HepG2 (cell line): Measurements from ENCODE around the gene WDR93. TPM values are rescaled to one million over a fixed set of nuclear protein-coding genes. Genes with fewer than 3 reads are reported as not detected.

Experiments used
- ATAC-seq: fragments of 200-7000 bp; cut with Tn5 transposase; 3 replicates; pipeline ENCODE4 v1.9.1; 2020; ENCODE audit warnings: mild to moderate bottlenecking, moderate library complexity
- BruUV-seq: library from RNA; stranded (reverse); fragments of 400-500 nt; replicated peaks from 2 replicates; lab custom pipeline; 2021; lab: Mats Ljungman, UMichigan
- CTCF ChIA-PET: fragments of 300-600 bp; formaldehyde crosslinking; extraction: SDS; loops from one replicate; lab custom pipeline; 2021; ENCODE audit warnings: low total read pairs, inconsistent platforms, low intra/inter-chr PET ratio; lab: Yijun Ruan, JAX
- POLR2A ChIA-PET: fragments of 350-600 bp; sonication (Branson Sonifier 250); formaldehyde crosslinking; loops from one replicate; lab custom pipeline; 2020; ENCODE audit warnings: antibody characterized with exemption, inconsistent platforms; lab: Yijun Ruan, JAX
- DNase-seq: peaks from one replicate; pipeline ENCODE4 v3.0.0-alpha.2; 2015; ENCODE audit warnings: low spot score
- FAIRE-seq: peaks from 3 replicates; lab custom pipeline; 2011; peaks lifted over from hg19 to GRCh38; lab: Jason Lieb, UNC
- H2AFZ ChIP-seq: one replicate; pipeline ENCODE4 v1.6.1; 2011; ENCODE audit warnings: low read length, inconsistent platforms
- H3K27ac ChIP-seq: fragments of 300-600 bp; 3 replicates; pipeline ENCODE4 v1.8.0; 2011; ENCODE audit warnings: mixed run types, mild to moderate bottlenecking, mixed read lengths, low read length, inconsistent platforms; ENCODE audit not compliant: insufficient read depth; ENCODE audit errors: extremely low read length
- H3K27me3 ChIP-seq, 2 experiments: fragments of 200-600 bp in 1 of 2; 2 replicates in 1 of 2; 3 replicates in 1 of 2; pipeline versions ENCODE4 v1.6.0 to v1.8.0; 2011; ENCODE audit warnings: low read length in 2 of 2, mild to moderate bottlenecking in 2 of 2, moderate library complexity in 2 of 2, inconsistent platforms in 1 of 2; ENCODE audit not compliant: insufficient read depth in 2 of 2, control insufficient read depth in 1 of 2
- H3K36me3 ChIP-seq, 2 experiments: fragments of 200-600 bp in 1 of 2; replicated peaks in 1 of 2; 2 replicates in 1 of 2; 3 replicates in 1 of 2; pipeline versions ENCODE4 v1.5.1 to v1.8.0; 2011; ENCODE audit warnings: low read length in 2 of 2, inconsistent platforms in 1 of 2; ENCODE audit not compliant: insufficient read depth in 2 of 2, control insufficient read depth in 1 of 2
- H3K4me1 ChIP-seq: 2 replicates; pipeline ENCODE4 v1.5.1; 2012; ENCODE audit warnings: low read length, inconsistent platforms; ENCODE audit not compliant: insufficient read depth
- H3K4me2 ChIP-seq: 2 replicates; pipeline ENCODE4 v1.6.0; 2011; ENCODE audit warnings: low read depth, low read length, inconsistent platforms
- H3K4me3 ChIP-seq, 3 experiments: fragments of 200-600 bp in 1 of 3; sonication (generic), shearing (Covaris generic) in 1 of 3; replicated peaks in 1 of 3; 2 replicates each; pipeline ENCODE4 v1.5.1; 2011 to 2016; ENCODE audit warnings: low read length in 3 of 3, inconsistent platforms in 2 of 3, low read depth in 2 of 3, mild to moderate bottlenecking in 2 of 3, control low read depth in 1 of 3, mixed read lengths in 1 of 3; ENCODE audit not compliant: insufficient read depth in 1 of 3
- H3K79me2 ChIP-seq: one replicate; pipeline ENCODE4 v1.6.1; 2011; ENCODE audit warnings: low read length, inconsistent platforms; ENCODE audit not compliant: insufficient read depth
- H3K9ac ChIP-seq: 2 replicates; pipeline ENCODE4 v1.6.0; 2011; ENCODE audit warnings: mild to moderate bottlenecking, low read depth, low read length, inconsistent platforms; ENCODE audit not compliant: insufficient read depth
- H3K9me3 ChIP-seq: 2 replicates; pipeline ENCODE4 v1.5.1; 2012; ENCODE audit warnings: mild to moderate bottlenecking, low read length
- H4K20me1 ChIP-seq: 2 replicates; pipeline ENCODE4 v1.6.0; 2011; ENCODE audit warnings: inconsistent platforms, mild to moderate bottlenecking, low read length, moderate library complexity; ENCODE audit not compliant: insufficient read depth
- AGO1 ChIP-seq: fragments of 200-400 bp; formaldehyde crosslinking; IDR thresholded peaks from 2 replicates; pipeline ENCODE4 v1.6.1; 2017; ENCODE audit warnings: mild to moderate bottlenecking, low read depth, low read length, moderate library complexity; ENCODE audit not compliant: poor library complexity, severe bottlenecking
- FOXM1 ChIP-seq: sonication (generic); formaldehyde crosslinking; IDR thresholded peaks from 2 replicates; pipeline ENCODE4 v1.5.0; 2020; ENCODE audit warnings: missing genetic modification reagents
- KAT8 ChIP-seq: IDR thresholded peaks from 2 replicates; pipeline ENCODE4 v1.6.1; 2016; ENCODE audit warnings: missing genetic modification reagents, missing compliant biosample characterization
- KDM3A ChIP-seq: IDR thresholded peaks from 2 replicates; pipeline ENCODE4 v1.6.1; 2018; ENCODE audit warnings: low read depth, missing compliant biosample characterization
- PHF8 ChIP-seq: sonication (generic); formaldehyde crosslinking; IDR thresholded peaks from 2 replicates; pipeline ENCODE4 v1.5.0; 2020; ENCODE audit warnings: missing genetic modification reagents
- TCF12 ChIP-seq, 2 experiments: fragments of 450-650 bp in 1 of 2; sonication (generic) in 1 of 2; formaldehyde crosslinking in 1 of 2; IDR thresholded peaks; 2 replicates each; pipeline versions ENCODE4 v1.6.1 to v1.8.0; 2017 to 2022; ENCODE audit warnings: antibody characterized with exemption in 1 of 2, mild to moderate bottlenecking in 1 of 2, missing genetic modification reagents in 1 of 2, moderate library complexity in 1 of 2
- ZIK1 ChIP-seq: sonication (generic); formaldehyde crosslinking; IDR thresholded peaks from 2 replicates; pipeline ENCODE4 v1.5.0; 2020; ENCODE audit warnings: mild to moderate bottlenecking, low read depth, missing genetic modification reagents, borderline replicate concordance
- ZNF24 ChIP-seq: fragments of 450-650 bp; IDR thresholded peaks from 2 replicates; pipeline ENCODE4 v1.6.1; 2017; ENCODE audit warnings: antibody characterized with exemption, mild to moderate bottlenecking
- ZSCAN31 ChIP-seq: sonication (generic); formaldehyde crosslinking; IDR thresholded peaks from 2 replicates; pipeline ENCODE4 v1.5.0; 2020; ENCODE audit warnings: low read depth, mild to moderate bottlenecking, missing genetic modification reagents
- ZUFSP ChIP-seq: sonication (generic); formaldehyde crosslinking; IDR thresholded peaks from 2 replicates; pipeline ENCODE4 v1.9.0; 2021; ENCODE audit warnings: missing genetic modification reagents, mild to moderate bottlenecking, borderline replicate concordance
- WGBS: methylation state at CpG from one replicate; pipeline ENCODE4 v1.1.6; 2017; ENCODE audit warnings: low lambda C conversion rate; 5-methylcytosine and 5-hydroxymethylcytosine counted together
- in situ Hi-C: cut with HindIII; loops from 2 replicates; pipeline ENCODE4 v1.10.0; 2017; ENCODE audit warnings: low pct_unique_long_range_greater_than_20kb; ENCODE audit not compliant: extremely low pct_ligation_motif_present
- intact Hi-C: fragments of 100-400 bp; cut with micrococcal nuclease; formaldehyde crosslinking; loops from one replicate; pipeline ENCODE4 v1.10.0; 2022; ENCODE audit not compliant: unreplicated experiment
- polyA plus RNA-seq, 8 experiments: library from polyadenylated mRNA; depleted of rRNA in 3 of 8; stranded (reverse) in 7 of 8; unstranded in 1 of 8; fragments of >200 nt; fragmentation: Illumina TruSeq in 4 of 8; extraction: Trizol in 4 of 8; gene quantifications; 2 replicates each; pipeline versions ENCODE4 v1.2.1 to v1.2.3, GENCODE V29; 2011 to 2016; ENCODE audit warnings: low read depth in 4 of 8, missing spikeins in 1 of 8, mixed read lengths in 1 of 8; ENCODE audit not compliant: insufficient read depth in 1 of 8
- total RNA-seq, 5 experiments: library from RNA; depleted of rRNA; stranded (reverse); fragments of >200 nt; fragmentation: Illumina TruSeq; extraction: Trizol; gene quantifications; 2 replicates each; pipeline ENCODE4 v1.2.3, GENCODE V29; 2016; ENCODE audit warnings: low read depth in 1 of 5
- TF ChIP-seq, protein P1 (sequence below): sonication (generic); formaldehyde crosslinking; IDR thresholded peaks from 2 replicates; pipeline ENCODE4 v1.4.0; 2020; ENCODE audit warnings: mild to moderate bottlenecking, missing genetic modification reagents
- TF ChIP-seq, protein P2 (sequence below): sonication (generic); formaldehyde crosslinking; IDR thresholded peaks from 2 replicates; pipeline ENCODE4 v1.8.0; 2022; ENCODE audit warnings: missing genetic modification reagents, mild to moderate bottlenecking, borderline replicate concordance

Gene WDR93
- total and polyA plus RNA-seq, 2 of the 13 experiments (the other 11 are each of a cell fraction or from before 2014, with no cell fraction given): 0.07 TPM; not detected in 1

DNA sequence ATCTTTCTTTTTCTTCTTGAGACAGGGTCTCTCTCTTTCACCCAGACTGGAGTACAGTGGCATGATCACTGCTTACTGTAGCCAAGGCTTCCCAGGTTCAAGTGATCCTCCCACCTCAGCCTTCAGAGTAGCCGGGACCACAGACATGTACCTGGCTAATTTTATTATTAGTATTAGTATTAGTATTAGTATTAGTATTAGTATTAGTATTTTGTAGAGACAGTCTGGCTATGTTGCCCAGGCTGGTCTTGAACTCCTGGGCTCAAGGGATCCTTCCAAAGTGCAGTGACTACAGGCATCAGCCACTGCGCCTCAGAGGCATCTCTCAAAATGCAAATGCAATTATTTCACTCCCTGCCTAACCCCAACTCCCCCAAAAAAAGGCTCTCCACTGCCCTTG lies 37.0 kb upstream of the WDR93 start:
- no peak overlapping the region for H2AFZ ChIP-seq
- in situ Hi-C loops: no loop called here
- intact Hi-C loops: no loop called here
- H3K27me3 ChIP-seq: peaks cover 0 to 2% of the 10 kb centered on the region in 2 experiments; a peak in 1 of 5 replicates
- H3K9me3 ChIP-seq: no peaks in the 10 kb centered on the region
- H3K27ac ChIP-seq: no peak overlapping the region
- FAIRE-seq (no peak), ATAC-seq (no peak), DNase-seq (no peak)
- POLR2A ChIA-PET: no interaction called here
- BruUV-seq: no TSS peak
- CTCF ChIA-PET: no interaction called here
- H3K4me1 ChIP-seq: peaks cover 31% of the 10 kb centered on the region
- H3K36me3 ChIP-seq: no peaks in the 10 kb centered on the region; a peak in 1 of 5 replicates
- no peak overlapping the region for H3K4me3 ChIP-seq
- 100% methylated on average over 2 of the region's 2 CpGs for WGBS
- no peak overlapping the region for H3K4me2 ChIP-seq
- no peaks in the 10 kb centered on the region for H4K20me1 ChIP-seq
- H3K79me2 ChIP-seq: no peaks in the 10 kb centered on the region
- no peak overlapping the region for H3K9ac ChIP-seq
- TF ChIP-seq KAT8 (CRISPR knock-in tag): no peak
- TF ChIP-seq, protein P1, sequence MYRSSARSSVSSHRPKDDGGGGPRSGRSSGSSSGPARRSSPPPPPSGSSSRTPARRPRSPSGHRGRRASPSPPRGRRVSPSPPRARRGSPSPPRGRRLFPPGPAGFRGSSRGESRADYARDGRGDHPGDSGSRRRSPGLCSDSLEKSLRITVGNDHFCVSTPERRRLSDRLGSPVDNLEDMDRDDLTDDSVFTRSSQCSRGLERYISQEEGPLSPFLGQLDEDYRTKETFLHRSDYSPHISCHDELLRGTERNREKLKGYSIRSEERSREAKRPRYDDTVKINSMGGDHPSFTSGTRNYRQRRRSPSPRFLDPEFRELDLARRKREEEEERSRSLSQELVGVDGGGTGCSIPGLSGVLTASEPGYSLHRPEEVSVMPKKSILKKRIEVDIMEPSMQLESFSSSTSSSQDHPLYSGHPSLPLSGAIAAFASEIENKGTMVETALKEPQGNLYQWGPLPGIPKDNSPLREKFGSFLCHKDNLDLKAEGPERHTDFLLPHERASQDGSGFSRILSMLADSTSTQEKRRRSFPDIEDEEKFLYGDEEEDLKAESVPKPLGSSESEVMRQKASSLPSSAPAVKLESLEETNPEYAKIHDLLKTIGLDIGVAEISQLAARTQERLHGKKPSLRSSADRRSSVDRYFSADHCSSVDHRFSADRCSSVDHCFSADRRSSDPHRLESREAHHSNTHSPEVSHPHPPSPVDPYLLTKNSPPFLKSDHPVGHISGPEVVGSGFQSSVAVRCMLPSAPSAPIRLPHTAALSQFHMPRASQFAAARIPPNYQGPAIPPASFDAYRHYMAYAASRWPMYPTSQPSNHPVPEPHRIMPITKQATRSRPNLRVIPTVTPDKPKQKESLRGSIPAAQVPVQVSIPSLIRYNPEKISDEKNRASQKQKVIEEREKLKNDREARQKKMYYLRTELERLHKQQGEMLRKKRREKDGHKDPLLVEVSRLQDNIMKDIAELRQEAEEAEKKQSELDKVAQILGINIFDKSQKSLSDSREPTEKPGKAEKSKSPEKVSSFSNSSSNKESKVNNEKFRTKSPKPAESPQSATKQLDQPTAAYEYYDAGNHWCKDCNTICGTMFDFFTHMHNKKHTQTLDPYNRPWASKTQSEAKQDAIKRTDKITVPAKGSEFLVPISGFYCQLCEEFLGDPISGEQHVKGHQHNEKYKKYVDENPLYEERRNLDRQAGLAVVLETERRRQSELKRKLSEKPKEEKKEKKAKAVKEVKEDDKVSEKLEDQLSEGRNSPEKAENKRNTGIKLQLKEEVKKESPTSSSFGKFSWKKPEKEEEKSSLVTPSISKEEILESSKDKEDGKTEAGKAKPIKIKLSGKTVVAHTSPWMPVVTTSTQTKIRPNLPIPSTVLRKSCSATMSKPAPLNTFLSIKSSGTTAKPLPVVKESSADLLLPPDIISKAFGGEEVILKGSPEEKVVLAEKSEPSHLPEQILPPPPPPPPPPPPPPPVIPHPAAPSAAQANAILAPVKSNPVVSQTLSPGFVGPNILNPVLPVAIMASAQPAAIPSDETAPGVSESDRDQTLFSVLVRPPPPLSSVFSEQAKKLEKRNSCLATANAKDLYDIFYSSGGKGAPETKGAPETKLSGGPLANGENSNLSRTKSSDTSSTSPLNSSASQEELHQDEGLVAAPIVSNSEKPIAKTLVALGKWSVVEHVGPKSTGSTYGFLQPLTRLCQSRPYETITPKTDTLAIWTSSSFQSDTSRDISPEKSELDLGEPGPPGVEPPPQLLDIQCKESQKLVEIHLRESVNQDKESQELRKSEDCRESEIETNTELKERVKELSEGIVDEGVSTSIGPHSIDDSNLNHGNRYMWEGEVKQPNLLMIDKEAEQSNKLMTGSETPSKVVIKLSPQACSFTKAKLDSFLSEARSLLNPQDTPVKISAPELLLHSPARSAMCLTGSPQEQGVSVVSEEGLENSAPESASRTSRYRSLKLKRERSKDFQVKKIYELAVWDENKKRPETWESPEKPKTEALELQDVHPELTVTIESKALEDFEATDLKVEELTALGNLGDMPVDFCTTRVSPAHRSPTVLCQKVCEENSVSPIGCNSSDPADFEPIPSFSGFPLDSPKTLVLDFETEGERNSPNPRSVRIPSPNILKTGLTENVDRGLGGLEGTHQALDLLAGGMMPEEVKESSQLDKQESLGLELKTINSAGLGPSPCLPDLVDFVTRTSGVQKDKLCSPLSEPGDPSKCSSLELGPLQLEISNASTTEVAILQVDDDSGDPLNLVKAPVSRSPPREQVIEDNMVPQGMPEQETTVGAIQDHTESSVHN: no peak
- TF ChIP-seq PHF8 (CRISPR knock-in tag): no peak
- no peak for TF ChIP-seq ZUFSP (CRISPR knock-in tag)
- TF ChIP-seq FOXM1: no peak
- no peak for TF ChIP-seq ZIK1 (CRISPR knock-in tag)
- TF ChIP-seq, protein P2, sequence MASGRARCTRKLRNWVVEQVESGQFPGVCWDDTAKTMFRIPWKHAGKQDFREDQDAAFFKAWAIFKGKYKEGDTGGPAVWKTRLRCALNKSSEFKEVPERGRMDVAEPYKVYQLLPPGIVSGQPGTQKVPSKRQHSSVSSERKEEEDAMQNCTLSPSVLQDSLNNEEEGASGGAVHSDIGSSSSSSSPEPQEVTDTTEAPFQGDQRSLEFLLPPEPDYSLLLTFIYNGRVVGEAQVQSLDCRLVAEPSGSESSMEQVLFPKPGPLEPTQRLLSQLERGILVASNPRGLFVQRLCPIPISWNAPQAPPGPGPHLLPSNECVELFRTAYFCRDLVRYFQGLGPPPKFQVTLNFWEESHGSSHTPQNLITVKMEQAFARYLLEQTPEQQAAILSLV (CRISPR knock-in tag): no peak
- no peak for TF ChIP-seq ZNF24
- TF ChIP-seq TCF12 (IDR thresholded peaks at IDR 0.05): no peak
- no peak for TF ChIP-seq TCF12 (CRISPR knock-in tag; IDR thresholded peaks at IDR 0.05)
- TF ChIP-seq AGO1: no peak
- no peak for TF ChIP-seq KDM3A (CRISPR knock-in tag)
- no peak for TF ChIP-seq ZSCAN31 (CRISPR knock-in tag)
